H1 (cell line): ENCODE measurements around the gene CACNA1C. TPM values are rescaled to one million over a fixed set of nuclear protein-coding genes. Genes with fewer than 3 reads are reported as not detected.

Experiments
- CTCF ChIA-PET: fragments of 300-600 bp; sonication (Branson Sonifier 250); formaldehyde crosslinking; loops from one replicate; lab custom pipeline; 2021; ENCODE audit not compliant: partially characterized antibody; lab: Charles Lee
- POLR2A ChIA-PET: fragments of 300-600 bp; sonication (Branson Sonifier 250); formaldehyde crosslinking; loops from one replicate; lab custom pipeline; 2021; ENCODE audit warnings: inconsistent platforms; ENCODE audit not compliant: partially characterized antibody; lab: Charles Lee
- DNase-seq, 2 experiments: peaks; one replicate each; pipeline versions ENCODE4 v3.0.0 to v3.0.0-alpha.2; 2010 to 2022; ENCODE audit warnings: low spot score in 2 of 2, low read depth in 1 of 2, mixed read lengths in 1 of 2
- FAIRE-seq: peaks from 2 replicates; lab custom pipeline; 2011; peaks lifted over from hg19 to GRCh38; lab: Jason Lieb, UNC
- H2AFZ ChIP-seq: 2 replicates; pipeline ENCODE4 v1.8.1; 2012; ENCODE audit warnings: low read length, inconsistent platforms
- H2AK5ac ChIP-seq: 2 replicates; pipeline ENCODE4 v1.6.1; 2013; ENCODE audit warnings: low read depth, low read length
- H2BK120ac ChIP-seq: replicated peaks from 2 replicates; pipeline ENCODE3; 2013; ENCODE audit warnings: low read depth, low read length, inconsistent platforms
- H2BK12ac ChIP-seq: 2 replicates; pipeline ENCODE4 v1.6.1; 2013; ENCODE audit warnings: low read depth, low read length
- H2BK15ac ChIP-seq: 2 replicates; pipeline ENCODE4 v1.6.1; 2013; ENCODE audit warnings: low read length
- H2BK20ac ChIP-seq: 2 replicates; pipeline ENCODE4 v1.6.1; 2013; ENCODE audit warnings: low read length
- H2BK5ac ChIP-seq: 2 replicates; pipeline ENCODE4 v1.6.1; 2013; ENCODE audit warnings: low read depth, low read length
- H3K14ac ChIP-seq: 2 replicates; pipeline ENCODE4 v1.6.1; 2013; ENCODE audit warnings: inconsistent platforms; ENCODE audit not compliant: insufficient read length
- H3K18ac ChIP-seq: 2 replicates; pipeline ENCODE4 v1.6.1; 2013; ENCODE audit warnings: low read length; ENCODE audit errors: extremely low read depth
- H3K23ac ChIP-seq: 2 replicates; pipeline ENCODE4 v1.6.1; 2013; ENCODE audit warnings: inconsistent platforms; ENCODE audit not compliant: insufficient read length
- H3K23me2 ChIP-seq: 2 replicates; pipeline ENCODE4 v1.6.1; 2013; ENCODE audit warnings: low read depth, low read length
- H3K27ac ChIP-seq: 2 replicates; pipeline ENCODE4 v1.6.1; 2011; ENCODE audit warnings: low read depth, low read length, inconsistent platforms
- H3K27me3 ChIP-seq, 4 experiments: replicated peaks in 1 of 4; 1 replicate in 1 of 4; 2 replicates in 3 of 4; pipeline versions ENCODE4 v1.6.1 to v1.8.1; 2011 to 2013; ENCODE audit warnings: low read length in 3 of 4, mild to moderate bottlenecking in 3 of 4, inconsistent platforms in 2 of 4, mixed read lengths in 2 of 4, moderate library complexity in 1 of 4; ENCODE audit not compliant: control insufficient read depth in 3 of 4, insufficient read depth in 3 of 4; ENCODE audit errors: extremely low read depth in 1 of 4
- H3K36me3 ChIP-seq, 4 experiments: 2 replicates each; pipeline versions ENCODE4 v1.6.1 to v1.8.1; 2011 to 2013; ENCODE audit warnings: mild to moderate bottlenecking in 4 of 4, low read length in 3 of 4, moderate library complexity in 2 of 4, control low read depth in 1 of 4, inconsistent platforms in 1 of 4; ENCODE audit not compliant: insufficient read depth in 4 of 4, control insufficient read depth in 2 of 4
- H3K4ac ChIP-seq: replicated peaks from 2 replicates; pipeline ENCODE3; 2013; ENCODE audit warnings: low read length, low read depth, mixed read lengths, inconsistent platforms; ENCODE audit not compliant: insufficient read length
- H3K4me1 ChIP-seq, 4 experiments: replicated peaks in 1 of 4; 1 replicate in 1 of 4; 2 replicates in 3 of 4; pipeline versions ENCODE4 v1.6.1 to v1.8.1; 2011 to 2013; ENCODE audit warnings: low read length in 3 of 4, inconsistent platforms in 2 of 4, mixed read lengths in 1 of 4; ENCODE audit not compliant: insufficient read depth in 4 of 4, control insufficient read depth in 3 of 4
- H3K4me2 ChIP-seq, 2 experiments: 2 replicates each; pipeline versions ENCODE4 v1.6.1 to v1.8.1; 2011 to 2013; ENCODE audit warnings: low read depth in 2 of 2, low read length in 2 of 2, control low read depth in 1 of 2, inconsistent platforms in 1 of 2, mild to moderate bottlenecking in 1 of 2; ENCODE audit not compliant: insufficient read depth in 1 of 2
- H3K4me3 ChIP-seq, 4 experiments: fragments of 200-600, 300-600 bp in 1 of 4; sonication (generic), shearing (Covaris generic), sonication (Bioruptor Twin) in 1 of 4; 2 replicates each; pipeline versions ENCODE4 v1.5.1 to v1.8.1; 2011 to 2016; ENCODE audit warnings: low read length in 4 of 4, low read depth in 3 of 4, control low read depth in 2 of 4, inconsistent platforms in 2 of 4, mild to moderate bottlenecking in 2 of 4, mixed read lengths in 1 of 4, moderate library complexity in 1 of 4; ENCODE audit not compliant: insufficient read depth in 2 of 4; ENCODE audit errors: extremely low read depth in 1 of 4
- H3K56ac ChIP-seq: replicated peaks from 2 replicates; pipeline ENCODE3; 2013; ENCODE audit warnings: low read depth, mild to moderate bottlenecking, mixed read lengths, low read length, inconsistent platforms; ENCODE audit not compliant: insufficient read length
- H3K79me1 ChIP-seq: 2 replicates; pipeline ENCODE4 v1.6.1; 2013; ENCODE audit warnings: low read depth, low read length, control low read depth
- H3K79me2 ChIP-seq, 2 experiments: 2 replicates each; pipeline versions ENCODE4 v1.6.1 to v1.8.1; 2012 to 2013; ENCODE audit warnings: low read length in 2 of 2, mild to moderate bottlenecking in 2 of 2, inconsistent platforms in 1 of 2; ENCODE audit not compliant: insufficient read depth in 2 of 2, control insufficient read depth in 1 of 2
- H3K9ac ChIP-seq, 4 experiments: replicated peaks in 1 of 4; 1 replicate in 1 of 4; 2 replicates in 3 of 4; pipeline versions ENCODE4 v1.6.1 to v1.8.1; 2011 to 2013; ENCODE audit warnings: low read depth in 3 of 4, low read length in 3 of 4, control low read depth in 2 of 4, mild to moderate bottlenecking in 2 of 4, moderate library complexity in 2 of 4, inconsistent platforms in 1 of 4; ENCODE audit errors: extremely low read depth in 1 of 4
- H3K9me3 ChIP-seq, 2 experiments: 2 replicates each; pipeline versions ENCODE4 v1.6.1 to v1.8.1; 2012 to 2013; ENCODE audit warnings: mild to moderate bottlenecking in 2 of 2, moderate library complexity in 2 of 2, control low read depth in 1 of 2, inconsistent platforms in 1 of 2, low read depth in 1 of 2, low read length in 1 of 2, mixed read lengths in 1 of 2; ENCODE audit not compliant: insufficient read depth in 2 of 2
- H4K20me1 ChIP-seq, 2 experiments: replicated peaks in 1 of 2; 2 replicates each; pipeline versions ENCODE3 to v1.8.1; 2011 to 2013; ENCODE audit warnings: inconsistent platforms in 2 of 2, low read length in 2 of 2, mild to moderate bottlenecking in 1 of 2; ENCODE audit not compliant: insufficient read depth in 2 of 2, control insufficient read depth in 1 of 2
- H4K5ac ChIP-seq: 2 replicates; pipeline ENCODE4 v1.6.1; 2013; ENCODE audit warnings: low read length, low read depth, mixed read lengths, inconsistent platforms; ENCODE audit not compliant: insufficient read length
- H4K8ac ChIP-seq: 2 replicates; pipeline ENCODE4 v1.8.0; 2013; ENCODE audit warnings: mild to moderate bottlenecking, moderate library complexity, low read length, inconsistent platforms; ENCODE audit not compliant: insufficient read depth; ENCODE audit errors: extremely low read depth
- H4K91ac ChIP-seq: replicated peaks from 2 replicates; pipeline ENCODE3; 2013; ENCODE audit warnings: low read length, mixed read lengths, inconsistent platforms; ENCODE audit not compliant: insufficient read length
- KDM1A ChIP-seq: fragments of 200-600, 300-600 bp; sonication (generic); IDR thresholded peaks from 2 replicates; pipeline ENCODE4 v1.7.1; 2016; ENCODE audit warnings: mild to moderate bottlenecking, low read length, borderline replicate concordance
- WGBS, 2 experiments: shearing (Covaris generic) in 1 of 2; methylation state at CpG; one replicate each; pipeline versions ENCODE4 v1.1.6 to v1.1.7; 2013 to 2015; ENCODE audit warnings: low lambda C conversion rate in 2 of 2, mixed read lengths in 2 of 2, inconsistent platforms in 1 of 2, low coverage in 1 of 2, missing lambda C conversion rate in 1 of 2; ENCODE audit not compliant: insufficient replicate concordance in 2 of 2, insufficient coverage in 1 of 2, insufficient read length in 1 of 2; ENCODE audit errors: extremely low coverage in 1 of 2, missing lambda C conversion rate in 1 of 2; 5-methylcytosine and 5-hydroxymethylcytosine counted together
- polyA plus RNA-seq, 7 experiments: library from polyadenylated mRNA; depleted of rRNA in 3 of 7; stranded (reverse) in 5 of 7; unstranded in 2 of 7; fragments of >200 nt in 5 of 7; fragments of 200-250 nt in 2 of 7; gene quantifications; 1 replicate in 5 of 7; 2 replicates in 1 of 7; 4 replicates in 1 of 7; pipeline versions ENCODE4 v1.2.1 to v1.2.3, GENCODE V29; 2011 to 2013; ENCODE audit warnings: missing spikeins in 2 of 7, mixed read lengths in 2 of 7
- total RNA-seq: library from RNA; stranded (reverse); fragmentation: NEBNext Ultra II Directional; extraction: Animal tissue kit (Norgen Biotek cat#: 25700); gene quantifications from 2 replicates; pipeline ENCODE4 v1.2.1, GENCODE V29; 2021

CACNA1C gene
- total and polyA plus RNA-seq, 2 of the 8 experiments (the other 6 are each of a cell fraction or from before 2014, with no cell fraction given): 1.3 TPM

DNA sequence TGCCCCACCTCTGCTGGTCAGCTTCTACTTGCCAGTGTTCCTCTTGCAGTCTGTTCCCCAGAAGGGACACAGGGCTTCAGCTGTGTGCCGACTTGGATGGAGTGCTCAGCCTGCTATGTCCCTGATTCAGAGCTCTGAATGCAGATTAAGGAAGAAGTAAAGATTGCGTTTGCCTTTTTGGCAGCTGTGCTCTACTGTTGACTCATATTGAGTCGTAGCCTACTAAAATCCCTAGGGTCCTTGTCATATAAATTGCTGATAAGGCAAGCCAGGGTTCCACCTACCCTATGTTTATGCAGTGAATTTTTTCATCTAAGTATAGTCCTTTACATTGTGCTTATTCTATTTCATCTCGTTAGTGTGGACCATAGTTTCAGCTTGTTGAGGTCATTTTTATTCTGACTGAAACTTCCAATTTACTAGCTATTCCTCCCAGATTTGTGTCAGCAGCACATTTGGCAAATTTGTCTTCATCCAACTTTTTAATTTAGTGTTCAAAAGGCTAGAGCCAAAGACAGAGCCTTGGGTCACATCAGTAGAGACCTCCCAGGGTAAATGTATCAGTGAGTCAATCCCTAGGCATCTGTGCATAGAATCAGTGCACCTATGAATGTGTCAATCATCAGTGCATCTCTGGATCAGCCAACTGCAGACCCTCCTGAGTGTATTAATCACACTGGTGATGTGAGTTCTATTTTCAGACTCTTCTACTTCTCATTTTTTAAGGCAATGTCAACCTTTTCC lies 31.9 kb downstream of the CACNA1C start:
- H3K56ac ChIP-seq: no peak overlapping the region
- DNase-seq (no peak), FAIRE-seq (no peak)
- no peak overlapping the region for H2BK12ac ChIP-seq
- H2BK5ac ChIP-seq: no peak overlapping the region
- no peaks in the 10 kb centered on the region; a peak in 1 of 7 replicates for H3K4me1 ChIP-seq
- H3K27me3 ChIP-seq: no peaks in the 10 kb centered on the region
- no peak overlapping the region for H2BK120ac ChIP-seq
- H2AK5ac ChIP-seq: no peak overlapping the region
- TF ChIP-seq KDM1A: no peak
- no peaks in the 10 kb centered on the region for H3K79me2 ChIP-seq
- no peaks in the 10 kb centered on the region for H4K20me1 ChIP-seq
- no peak overlapping the region for H4K5ac ChIP-seq
- peaks cover 3 to 4% of the 10 kb centered on the region in 2 experiments; a peak in 1 of 4 replicates for H3K9me3 ChIP-seq
- no peak overlapping the region for H3K14ac ChIP-seq
- POLR2A ChIA-PET: no interaction called here
- no peak overlapping the region for H3K18ac ChIP-seq
- no peak overlapping the region for H3K9ac ChIP-seq
- H3K23ac ChIP-seq: no peak overlapping the region
- H3K4ac ChIP-seq: no peak overlapping the region
- 82% methylated on average over 4 of the region's 4 CpGs; no CpG with 5 or more reads in 1 of the 2 experiments for WGBS, 2 experiments
- no peaks in the 10 kb centered on the region; a peak in 1 of 8 replicates for H3K36me3 ChIP-seq
- CTCF ChIA-PET: interaction anchor here (1.0 kb wide), 2 partner anchors 198 to 276 kb away, joined by 3 to 5 read pairs; no protein-coding TSS in a partner anchor
- H3K23me2 ChIP-seq: no peaks in the 10 kb centered on the region
- H3K79me1 ChIP-seq: no peaks in the 10 kb centered on the region
- no peak overlapping the region for H3K4me2 ChIP-seq
- H2AFZ ChIP-seq: no peak overlapping the region
- no peak overlapping the region for H4K91ac ChIP-seq
- no peak overlapping the region for H3K27ac ChIP-seq
- H2BK15ac ChIP-seq: no peak overlapping the region
- no peak overlapping the region for H3K4me3 ChIP-seq
- H2BK20ac ChIP-seq: no peak overlapping the region
- no peak overlapping the region for H4K8ac ChIP-seq
